GM20431 (cell line): ENCODE measurements around the gene KRT72.

ENCODE experiments used
- in situ Hi-C: fragments of 300-500 bp; cut with MseI, MboI; formaldehyde crosslinking; loops from one replicate; pipeline ENCODE4 v1.15.0; 2020; ENCODE audit warnings: low sequenced_read_pairs; ENCODE audit not compliant: unreplicated experiment

Gene KRT72

GRCh38 chr12:52582486-52582885 is 18.8 kb downstream of the KRT72 start:
- in situ Hi-C loops, result loop anchor here (10.0 to 25.0 kb wide), 2 partner anchors 292 to 405 kb away; no protein-coding TSS in a partner anchor

- in situ Hi-C loops, result loop anchor here (10.0 to 25.0 kb wide), 2 partner anchors 293 to 406 kb away; no protein-coding TSS in a partner anchor
These were observed 19.8 kb downstream of the KRT72 start for GRCh38 chr12:52581481-52581880.

- in situ Hi-C loops, result loop anchor here (10.0 to 25.0 kb wide), 2 partner anchors 294 to 406 kb away; no protein-coding TSS in a partner anchor
These were observed 20.2 kb downstream of the KRT72 start for GRCh38 chr12:52581066-52581465.

GRCh38 chr12:52580496-52580895 is 20.8 kb downstream of the KRT72 start:
- in situ Hi-C loops, result loop anchor here (10.0 to 25.0 kb wide), 2 partner anchors 294 to 407 kb away; no protein-coding TSS in a partner anchor

- in situ Hi-C loops, result loop anchor here (10.0 to 25.0 kb wide), 2 partner anchors 295 to 408 kb away; no protein-coding TSS in a partner anchor
These were observed 21.5 kb downstream of the KRT72 start for GRCh38 chr12:52579468-52580465.

GRCh38 chr12:52578469-52578868 is 22.8 kb downstream of the KRT72 start:
- in situ Hi-C loops, result loop anchor here (25.0 kb wide), 1 partner anchor 409 kb away; no protein-coding TSS in a partner anchor

- in situ Hi-C loops, result loop anchor here (25.0 kb wide), 1 partner anchor 410 kb away; no protein-coding TSS in a partner anchor
These were observed 23.9 kb downstream of the KRT72 start for GRCh38 chr12:52577316-52577715.

GRCh38 chr12:52575948-52576347 is 25.3 kb downstream of the KRT72 start:
- in situ Hi-C loops, result loop anchor here (25.0 kb wide), 1 partner anchor 411 kb away; no protein-coding TSS in a partner anchor

- in situ Hi-C loops, result loop anchor here (25.0 kb wide), 1 partner anchor 412 kb away; no protein-coding TSS in a partner anchor
These were observed 26.0 kb downstream of the KRT72 start for GRCh38 chr12:52575256-52575655.

- in situ Hi-C loops, result no loop called here
These were observed 27.5 kb downstream of the KRT72 start, which contains the start of gene KRT74 for GRCh38 chr12:52573743-52574142. Gene KRT74, minus strand, starts transcription at chr12:52573843. Its CDS starts 66 bp downstream, at chr12:52573777.

- in situ Hi-C loops, result no loop called here
These were observed 28.0 kb downstream of the KRT72 start for GRCh38 chr12:52573306-52573705.

- in situ Hi-C loops, result no loop called here
These were observed 30.8 kb downstream of the KRT72 start for GRCh38 chr12:52570511-52570910.

GRCh38 chr12:52568111-52568510 is 33.2 kb downstream of the KRT72 start:
- in situ Hi-C loops, result no loop called here

- in situ Hi-C loops, result no loop called here
These were observed 34.4 kb downstream of the KRT72 start for GRCh38 chr12:52566847-52567291.

GRCh38 chr12:52564582-52564981 is 36.7 kb downstream of the KRT72 start:
- in situ Hi-C loops, result no loop called here

- in situ Hi-C loops, result no loop called here
These were observed 39.3 kb downstream of the KRT72 start for GRCh38 chr12:52561880-52562449.

GRCh38 chr12:52559979-52560378 is 41.3 kb downstream of the KRT72 start:
- in situ Hi-C loops, result no loop called here

GRCh38 chr12:52558781-52559445 is 42.4 kb downstream of the KRT72 start:
- in situ Hi-C loops, result no loop called here

GRCh38 chr12:52557476-52557875 is 43.8 kb downstream of the KRT72 start:
- in situ Hi-C loops, result no loop called here

GRCh38 chr12:52555577-52555976 is 45.7 kb downstream of the KRT72 start:
- in situ Hi-C loops, result no loop called here
